OCI-LY7 (cell line): ENCODE data around the gene KCNJ14.

Experiments used
- CTCF ChIP-seq: fragments of 200-600 bp; sonication (generic); conservative IDR thresholded peaks from 2 replicates; pipeline ENCODE4 v1.5.1; 2014; ENCODE audit warnings: mild to moderate bottlenecking, antibody characterized with exemption, low read length, moderate library complexity, mixed read lengths
- EZH2phosphoT487 ChIP-seq: fragments of 200-600 bp; sonication (generic); IDR thresholded peaks from 2 replicates; pipeline ENCODE4 v1.6.1; 2018; ENCODE audit warnings: low read depth, borderline replicate concordance, mild to moderate bottlenecking, mixed run types, antibody characterized with exemption, low read length, moderate library complexity, mixed read lengths

DNA sequence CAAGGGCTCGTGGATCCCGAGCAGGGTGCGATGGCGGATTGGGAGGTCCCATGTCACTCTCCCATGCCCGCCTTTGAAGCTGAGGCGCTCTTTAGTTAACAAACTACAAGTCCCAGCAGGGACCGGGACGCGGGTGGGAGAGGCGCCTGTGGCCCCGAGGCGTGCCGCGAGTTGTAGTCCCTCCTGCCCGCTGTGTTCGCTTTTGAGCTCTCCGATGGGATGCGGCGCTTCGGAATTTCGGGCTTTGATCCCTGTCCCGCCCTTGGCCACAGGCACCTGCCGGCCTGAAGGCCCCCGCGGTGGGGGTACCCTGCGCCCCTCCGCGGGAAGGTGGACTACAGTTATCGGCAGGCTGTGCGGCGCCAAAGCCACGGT lies 24.8 kb downstream of the KCNJ14 start:
- no peak for TF ChIP-seq CTCF
- no peak for TF ChIP-seq EZH2phosphoT487
